ENCODE data around the gene MATN4.

- TF ChIP-seq, protein P1, sequence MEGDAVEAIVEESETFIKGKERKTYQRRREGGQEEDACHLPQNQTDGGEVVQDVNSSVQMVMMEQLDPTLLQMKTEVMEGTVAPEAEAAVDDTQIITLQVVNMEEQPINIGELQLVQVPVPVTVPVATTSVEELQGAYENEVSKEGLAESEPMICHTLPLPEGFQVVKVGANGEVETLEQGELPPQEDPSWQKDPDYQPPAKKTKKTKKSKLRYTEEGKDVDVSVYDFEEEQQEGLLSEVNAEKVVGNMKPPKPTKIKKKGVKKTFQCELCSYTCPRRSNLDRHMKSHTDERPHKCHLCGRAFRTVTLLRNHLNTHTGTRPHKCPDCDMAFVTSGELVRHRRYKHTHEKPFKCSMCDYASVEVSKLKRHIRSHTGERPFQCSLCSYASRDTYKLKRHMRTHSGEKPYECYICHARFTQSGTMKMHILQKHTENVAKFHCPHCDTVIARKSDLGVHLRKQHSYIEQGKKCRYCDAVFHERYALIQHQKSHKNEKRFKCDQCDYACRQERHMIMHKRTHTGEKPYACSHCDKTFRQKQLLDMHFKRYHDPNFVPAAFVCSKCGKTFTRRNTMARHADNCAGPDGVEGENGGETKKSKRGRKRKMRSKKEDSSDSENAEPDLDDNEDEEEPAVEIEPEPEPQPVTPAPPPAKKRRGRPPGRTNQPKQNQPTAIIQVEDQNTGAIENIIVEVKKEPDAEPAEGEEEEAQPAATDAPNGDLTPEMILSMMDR (IDR thresholded peaks at IDR 0.05), result no peak
- no peak for TF ChIP-seq POLR2A (IDR thresholded peaks at IDR 0.05)
Measured at GRCh38 chr20:45247865-45248264, 60.2 kb downstream of the MATN4 start.

Measured in prostate gland (tissue), 2 donors.